ENCODE data around the gene POLR1D. TPM values are rescaled to one million over a fixed set of nuclear protein-coding genes. Genes with fewer than 3 reads are reported as not detected.

Gene POLR1D
- total RNA-seq, 2 experiments from 2014 or later, result 191 to 198 TPM

DNA sequence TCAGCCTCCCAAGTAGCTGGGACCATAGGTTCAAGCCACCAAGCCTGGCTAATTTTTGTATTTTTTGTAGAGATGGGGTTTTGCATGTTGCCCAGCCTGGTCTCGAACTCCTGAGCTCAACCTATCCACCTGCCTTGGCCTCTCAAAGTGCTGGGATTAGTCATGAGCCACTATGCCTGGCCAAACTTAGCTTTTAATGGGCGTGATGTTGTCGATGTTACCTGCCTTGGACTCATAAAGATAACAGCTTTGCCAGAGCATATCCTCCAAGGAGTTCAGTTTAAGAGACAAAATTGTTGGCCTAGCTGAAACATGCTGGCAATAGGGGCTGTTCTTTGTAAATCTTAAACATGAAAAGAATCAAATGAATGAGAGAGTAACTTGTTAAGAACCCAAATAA is 13.1 kb downstream of the POLR1D start:
- DNase-seq (no peak), ATAC-seq (no peak)
- Mint-ChIP-seq H3K4me1 (ENCODE audit: low read depth) (peaks cover 50% of the 10 kb centered on the region), H3K36me3 (ENCODE audit: low read depth) (peaks cover 34% of the 10 kb centered on the region), H3K9me3 (no peaks in the 10 kb centered on the region), H3K27ac (no peak overlapping the region), H3K4me3 (no peak overlapping the region), H3K27me3 (no peaks in the 10 kb centered on the region)
- no peak for TF ChIP-seq CTCF (IDR thresholded peaks at IDR 0.05)
- intact Hi-C loops (cut with micrococcal nuclease), result no loop called here
- ChIA-PET POLR2A (interaction anchor here (4.0 kb wide), 1 partner anchor 13 kb away, joined by 16 read pairs; the partner anchor contains the start of gene POLR1D), CTCF (no interaction called here)

- no peaks in the 10 kb centered on the region for H3K27me3 Mint-ChIP-seq
- CTCF ChIA-PET, result no interaction called here
- TF ChIP-seq CTCF (IDR thresholded peaks at IDR 0.05), result no peak
- POLR2A ChIA-PET, result interaction anchor here (4.0 kb wide), 1 partner anchor 13 kb away, joined by 16 read pairs; the partner anchor contains the start of gene POLR1D
- intact Hi-C loops (cut with micrococcal nuclease), result no loop called here
- H3K4me3 Mint-ChIP-seq, result no peak overlapping the region
- peaks cover 51% of the 10 kb centered on the region for H3K4me1 Mint-ChIP-seq (ENCODE audit: low read depth)
- H3K27ac Mint-ChIP-seq, result no peak overlapping the region
- DNase-seq (no peak), ATAC-seq (no peak)
- no peaks in the 10 kb centered on the region for H3K9me3 Mint-ChIP-seq
- H3K36me3 Mint-ChIP-seq (ENCODE audit: low read depth), result peaks cover 32% of the 10 kb centered on the region
These were observed 13.6 kb downstream of the POLR1D start for GRCh38 chr13:27635266-27635665.

DNA sequence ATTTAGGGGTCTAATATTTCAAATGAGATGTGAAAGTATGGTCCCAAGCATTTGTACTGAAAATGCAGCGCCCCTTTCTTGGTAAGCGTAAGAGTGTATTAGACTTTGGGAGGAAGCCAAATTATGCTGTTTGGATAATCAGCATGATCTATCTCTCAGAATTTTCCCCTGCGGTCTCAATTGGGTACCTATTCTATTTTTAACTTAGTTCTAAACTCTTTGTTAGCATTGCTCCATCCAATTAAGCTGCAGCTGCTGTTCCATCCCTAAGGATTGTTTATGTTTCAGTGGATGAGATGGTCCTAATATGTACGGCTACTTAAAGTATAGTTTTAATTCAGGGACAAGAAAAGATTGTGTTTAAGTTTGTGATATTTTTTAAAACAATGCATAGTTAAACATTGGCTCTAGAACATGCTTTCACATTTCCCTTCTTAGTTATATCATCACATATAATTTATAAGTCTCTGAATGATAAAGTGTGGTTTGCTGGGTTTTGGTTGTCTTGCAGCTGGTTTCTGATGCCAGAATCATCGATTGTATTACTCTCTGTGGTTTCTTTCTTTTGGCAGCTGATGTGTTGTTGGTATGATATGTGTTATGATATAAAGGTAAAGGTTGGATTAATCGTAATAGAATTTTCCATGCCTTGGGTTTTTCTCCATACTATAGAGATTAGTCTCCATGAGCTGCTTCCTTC is 15.0 kb downstream of the POLR1D start:
- H3K9me3 Mint-ChIP-seq, result no peaks in the 10 kb centered on the region
- peak; percentile 20 for ATAC-seq
- intact Hi-C loops (cut with micrococcal nuclease), result no loop called here
- POLR2A ChIA-PET, result interaction anchor here (4.0 kb wide), 1 partner anchor 15 kb away, joined by 16 read pairs; the partner anchor contains the start of gene POLR1D
- CTCF ChIA-PET, result interaction anchor here (2.8 kb wide), 1 partner anchor 12 kb away, joined by 8 read pairs; no protein-coding TSS in a partner anchor
- H3K27ac Mint-ChIP-seq, result peak overlapping the region; percentile 32
- H3K27me3 Mint-ChIP-seq, result no peaks in the 10 kb centered on the region
- TF ChIP-seq CTCF (IDR thresholded peaks at IDR 0.05), result no peak
- H3K4me1 Mint-ChIP-seq (ENCODE audit: low read depth), result peaks cover 37% of the 10 kb centered on the region
- no peak for DNase-seq
- H3K36me3 Mint-ChIP-seq (ENCODE audit: low read depth), result peaks cover 23% of the 10 kb centered on the region
- H3K4me3 Mint-ChIP-seq, result no peak overlapping the region

GRCh38 chr13:27637289-27637626 is 15.6 kb downstream of the POLR1D start:
- no peak for TF ChIP-seq CTCF (IDR thresholded peaks at IDR 0.05)
- DNase-seq (no peak), ATAC-seq (no peak)
- peaks cover 35% of the 10 kb centered on the region for H3K4me1 Mint-ChIP-seq (ENCODE audit: low read depth)
- ChIA-PET POLR2A (interaction anchor here (4.0 kb wide), 1 partner anchor 15 kb away, joined by 16 read pairs; the partner anchor contains the start of gene POLR1D), CTCF (interaction anchor here (2.8 kb wide), 1 partner anchor 12 kb away, joined by 8 read pairs; no protein-coding TSS in a partner anchor)
- intact Hi-C loops (cut with micrococcal nuclease), result no loop called here
- H3K36me3 Mint-ChIP-seq (ENCODE audit: low read depth), result peaks cover 17% of the 10 kb centered on the region
- H3K4me3 Mint-ChIP-seq, result no peak overlapping the region
- no peaks in the 10 kb centered on the region for H3K27me3 Mint-ChIP-seq
- H3K27ac Mint-ChIP-seq, result no peak overlapping the region
- H3K9me3 Mint-ChIP-seq, result no peaks in the 10 kb centered on the region

DNA sequence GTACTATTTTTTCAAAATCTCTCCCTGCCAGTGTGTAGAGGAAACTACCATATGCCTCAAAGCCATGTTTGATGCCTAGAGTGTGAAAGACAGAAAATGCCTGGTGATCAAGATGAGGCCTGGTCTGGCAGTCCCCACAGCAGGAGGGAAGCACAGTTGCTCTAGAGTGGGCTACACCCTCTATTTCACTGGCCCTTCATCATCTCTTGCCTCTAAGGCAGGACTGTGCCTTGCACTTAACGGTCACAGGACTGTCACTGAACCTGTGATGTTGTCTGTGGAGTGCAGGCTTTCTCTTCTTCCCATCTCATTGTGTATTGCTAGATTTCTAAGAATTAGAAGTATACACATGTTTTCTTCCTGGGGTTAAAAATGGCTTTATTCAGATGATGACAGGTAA is 16.3 kb downstream of the POLR1D start:
- ATAC-seq, result no peak
- Mint-ChIP-seq H3K36me3 (ENCODE audit: low read depth) (peaks cover 13% of the 10 kb centered on the region), H3K4me1 (ENCODE audit: low read depth) (peaks cover 33% of the 10 kb centered on the region), H3K27ac (no peak overlapping the region), H3K4me3 (no peak overlapping the region), H3K27me3 (no peaks in the 10 kb centered on the region), H3K9me3 (no peaks in the 10 kb centered on the region)
- ChIA-PET CTCF (interaction anchor here (0.7 to 2.8 kb wide), 3 partner anchors 11 to 132 kb away, joined by 3 to 8 read pairs (median 3); no protein-coding TSS in a partner anchor), POLR2A (no interaction called here)
- no peak for TF ChIP-seq CTCF (IDR thresholded peaks at IDR 0.05)
- intact Hi-C loops (cut with micrococcal nuclease), result no loop called here
- DNase-seq, result no peak

Data from activated CD8-positive, alpha-beta T cell treated with anti-CD3 and anti-CD28 coated beads for 36 hours (primary cell).